ENCODE data around the gene LRRC4B. TPM values are rescaled to one million over a fixed set of nuclear protein-coding genes. Genes with fewer than 3 reads are reported as not detected.

Gene LRRC4B
- total RNA-seq, 1 donor from 2014 or later: 3.9 TPM

DNA sequence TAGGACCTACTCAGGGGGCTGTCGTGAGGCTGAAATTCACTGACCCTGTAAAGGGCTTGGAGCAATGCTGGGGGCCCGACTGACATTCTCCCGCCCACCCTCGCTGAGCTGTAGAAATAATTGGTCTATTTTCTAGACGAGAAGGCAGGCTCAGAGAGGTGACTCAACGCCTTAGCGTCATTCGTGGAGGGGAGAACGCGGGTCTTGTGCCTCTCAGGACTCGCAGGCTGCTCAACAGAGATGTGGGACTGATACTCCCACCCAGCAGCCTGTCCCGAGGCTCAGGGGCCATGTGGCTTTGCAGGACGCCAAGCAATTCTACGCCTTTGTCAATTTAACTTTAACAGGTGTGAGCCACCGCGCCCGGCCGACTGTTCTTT is 30.9 kb downstream of the LRRC4B start:
- Histone ChIP-seq H3K36me3 (no peaks in the 10 kb centered on the region), H3K4me1 (no peaks in the 10 kb centered on the region), H3K4me3 (no peak overlapping the region), H3K27ac (no peak overlapping the region), H3K27me3 (ENCODE audit: low read depth) (peaks cover 12% of the 10 kb centered on the region), H3K9me3 (no peaks in the 10 kb centered on the region)
- ATAC-seq (no peak), DNase-seq (no peak)
- intact Hi-C loops (cut with DNase I): no loop called here
- TF ChIP-seq, protein P1, sequence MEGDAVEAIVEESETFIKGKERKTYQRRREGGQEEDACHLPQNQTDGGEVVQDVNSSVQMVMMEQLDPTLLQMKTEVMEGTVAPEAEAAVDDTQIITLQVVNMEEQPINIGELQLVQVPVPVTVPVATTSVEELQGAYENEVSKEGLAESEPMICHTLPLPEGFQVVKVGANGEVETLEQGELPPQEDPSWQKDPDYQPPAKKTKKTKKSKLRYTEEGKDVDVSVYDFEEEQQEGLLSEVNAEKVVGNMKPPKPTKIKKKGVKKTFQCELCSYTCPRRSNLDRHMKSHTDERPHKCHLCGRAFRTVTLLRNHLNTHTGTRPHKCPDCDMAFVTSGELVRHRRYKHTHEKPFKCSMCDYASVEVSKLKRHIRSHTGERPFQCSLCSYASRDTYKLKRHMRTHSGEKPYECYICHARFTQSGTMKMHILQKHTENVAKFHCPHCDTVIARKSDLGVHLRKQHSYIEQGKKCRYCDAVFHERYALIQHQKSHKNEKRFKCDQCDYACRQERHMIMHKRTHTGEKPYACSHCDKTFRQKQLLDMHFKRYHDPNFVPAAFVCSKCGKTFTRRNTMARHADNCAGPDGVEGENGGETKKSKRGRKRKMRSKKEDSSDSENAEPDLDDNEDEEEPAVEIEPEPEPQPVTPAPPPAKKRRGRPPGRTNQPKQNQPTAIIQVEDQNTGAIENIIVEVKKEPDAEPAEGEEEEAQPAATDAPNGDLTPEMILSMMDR (IDR thresholded peaks at IDR 0.05): no peak

DNA sequence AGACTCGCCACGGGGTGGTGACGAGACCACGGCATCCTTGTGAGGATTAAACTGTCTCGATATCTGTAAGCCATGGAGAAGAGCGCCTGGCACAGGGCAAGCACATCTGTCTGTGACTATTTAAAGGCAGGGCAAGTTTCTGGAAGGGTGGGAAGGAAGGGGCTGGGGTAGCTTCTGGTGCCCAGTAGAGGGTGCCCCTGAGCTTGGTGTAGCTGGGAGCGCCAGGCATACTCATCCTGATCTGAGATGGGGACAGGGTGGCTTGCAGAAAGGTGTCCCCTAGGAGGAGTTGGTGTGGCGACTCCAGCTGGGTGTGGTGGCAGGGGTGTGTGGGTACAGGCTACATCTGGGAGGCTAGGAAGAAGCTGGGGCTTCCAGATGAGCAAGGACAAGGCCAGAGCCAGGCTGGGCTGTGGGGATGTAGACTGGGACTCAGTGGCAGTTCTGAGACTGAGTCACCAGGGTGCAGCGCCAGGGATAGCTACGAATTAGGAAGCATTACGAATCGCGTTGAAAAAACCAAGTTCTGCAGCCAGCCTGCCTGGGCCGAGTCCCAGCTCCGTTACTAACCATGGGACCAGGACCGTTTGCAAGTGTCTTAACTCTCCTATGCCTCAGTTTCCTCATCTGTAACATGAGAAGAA is 31.5 kb downstream of the LRRC4B start:
- intact Hi-C loops (cut with DNase I): no loop called here
- no peaks in the 10 kb centered on the region for H3K9me3 ChIP-seq
- ATAC-seq: peak in 1 of 2 donors; percentile 14
- no peaks in the 10 kb centered on the region for H3K4me1 ChIP-seq
- peaks cover 12% of the 10 kb centered on the region for H3K27me3 ChIP-seq (ENCODE audit: low read depth)
- H3K4me3 ChIP-seq: no peak overlapping the region
- TF ChIP-seq, protein P1 (IDR thresholded peaks at IDR 0.05): no peak
- no peak overlapping the region for H3K27ac ChIP-seq
- no peak for DNase-seq
- H3K36me3 ChIP-seq: no peaks in the 10 kb centered on the region

DNA sequence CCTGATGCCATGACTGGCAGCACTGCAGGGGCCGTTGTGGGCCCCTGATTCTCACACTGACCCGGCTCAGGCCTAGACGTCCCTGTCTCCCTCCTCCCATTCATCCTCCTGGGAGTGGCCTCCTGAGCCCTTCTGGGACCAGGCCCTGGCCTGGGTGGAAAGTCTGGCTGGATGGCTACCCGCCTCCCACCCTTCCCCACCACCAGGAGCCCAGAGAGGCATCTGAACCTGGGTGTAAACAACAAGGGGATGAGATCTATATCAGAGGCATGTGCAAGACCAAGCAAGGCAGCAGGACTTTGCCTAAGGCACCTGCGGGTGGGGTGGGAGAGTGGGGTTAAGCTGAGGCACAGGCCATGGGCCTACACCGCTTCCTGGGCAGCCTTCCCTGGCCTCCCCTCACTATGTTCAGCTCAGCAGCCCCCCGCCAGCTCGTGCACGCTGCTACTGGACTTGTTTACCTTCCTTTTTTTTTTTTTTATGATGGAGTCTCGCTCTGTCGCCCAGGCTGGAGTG is 32.5 kb downstream of the LRRC4B start:
- intact Hi-C loops (cut with DNase I): no loop called here
- H3K36me3 ChIP-seq: no peaks in the 10 kb centered on the region
- TF ChIP-seq, protein P1 (IDR thresholded peaks at IDR 0.05): no peak
- H3K27ac ChIP-seq: no peak overlapping the region
- no peak for ATAC-seq
- no peaks in the 10 kb centered on the region for H3K4me1 ChIP-seq
- DNase-seq: no peak
- H3K27me3 ChIP-seq (ENCODE audit: low read depth): peaks cover 17% of the 10 kb centered on the region
- H3K4me3 ChIP-seq: no peak overlapping the region
- H3K9me3 ChIP-seq: no peaks in the 10 kb centered on the region

DNA sequence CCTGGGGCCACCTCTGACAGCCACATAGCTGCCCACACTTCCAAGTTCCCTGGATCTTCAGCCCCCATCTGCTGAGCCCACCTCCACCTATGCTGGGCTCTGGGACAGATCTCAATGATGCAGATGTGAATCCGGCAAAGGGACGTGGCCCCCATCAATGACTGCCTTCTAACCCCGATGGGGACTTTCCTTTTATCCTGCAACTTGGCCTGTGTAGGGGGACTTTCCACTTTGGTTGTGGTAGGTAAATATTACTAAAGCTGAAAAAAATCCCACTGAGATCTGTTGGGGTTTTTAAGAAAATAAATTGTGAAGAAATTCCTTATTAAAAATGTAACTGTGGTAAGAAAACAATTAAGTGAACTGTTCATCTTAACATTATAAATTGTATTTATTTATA is 33.8 kb downstream of the LRRC4B start:
- intact Hi-C loops (cut with DNase I): no loop called here
- ATAC-seq: no peak
- no peak overlapping the region for H3K27ac ChIP-seq
- TF ChIP-seq, protein P1 (IDR thresholded peaks at IDR 0.05): no peak
- no peaks in the 10 kb centered on the region for H3K36me3 ChIP-seq
- H3K27me3 ChIP-seq (ENCODE audit: low read depth): peaks cover 9% of the 10 kb centered on the region
- no peak overlapping the region for H3K4me3 ChIP-seq
- no peaks in the 10 kb centered on the region for H3K9me3 ChIP-seq
- DNase-seq: no peak
- H3K4me1 ChIP-seq: no peaks in the 10 kb centered on the region

DNA sequence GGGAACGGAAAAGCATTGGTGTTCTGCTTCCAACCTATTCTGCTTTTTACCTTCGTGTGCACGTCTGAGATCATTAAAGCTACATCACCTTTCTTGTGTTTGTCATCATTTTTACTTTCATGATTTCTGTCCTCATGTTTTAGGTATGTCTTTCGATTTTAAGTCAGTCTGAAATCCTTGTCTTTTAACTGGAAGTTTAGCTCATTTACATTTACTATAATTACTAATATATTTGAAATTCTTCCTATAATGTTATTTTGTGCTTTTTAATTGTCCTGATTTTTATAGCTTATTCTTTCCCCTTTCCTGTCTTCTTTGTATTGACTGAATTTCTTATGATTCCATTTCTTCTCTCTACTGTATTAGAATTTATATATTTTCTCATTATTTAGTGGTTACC is 35.3 kb downstream of the LRRC4B start:
- Histone ChIP-seq H3K4me3 (no peak overlapping the region), H3K36me3 (no peaks in the 10 kb centered on the region), H3K4me1 (no peaks in the 10 kb centered on the region), H3K9me3 (no peaks in the 10 kb centered on the region), H3K27ac (no peak overlapping the region), H3K27me3 (ENCODE audit: low read depth) (peaks cover 15% of the 10 kb centered on the region)
- intact Hi-C loops (cut with DNase I): no loop called here
- no peak for DNase-seq
- no peak for ATAC-seq
- TF ChIP-seq, protein P1 (IDR thresholded peaks at IDR 0.05): no peak

All from lower lobe of right lung (tissue), 2 donors.